ENCODE measurements around the gene SLC8A1. TPM values are rescaled to one million over a fixed set of nuclear protein-coding genes. Genes with fewer than 3 reads are reported as not detected.

The SLC8A1 gene
- total RNA-seq, 1 donor: 82.9 TPM

DNA sequence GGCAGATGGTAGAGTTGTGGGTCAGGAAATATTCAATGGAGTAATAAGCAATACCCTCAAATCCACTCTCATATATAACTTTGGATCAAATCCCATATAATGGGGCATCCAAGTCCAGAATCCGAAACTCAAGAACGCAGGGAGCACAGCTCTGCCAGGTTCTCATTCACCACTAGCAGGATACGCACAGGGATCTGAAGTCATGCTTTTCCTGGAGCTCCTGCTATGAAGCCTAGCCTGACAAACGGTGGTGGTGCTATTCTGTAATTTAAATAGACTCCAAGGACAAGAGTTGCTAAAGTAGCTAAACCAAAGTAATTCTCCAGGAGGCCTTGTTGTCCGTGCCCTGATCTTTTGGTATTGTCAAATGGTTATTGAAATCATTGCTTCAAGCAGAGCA, 264.8 kb downstream of the SLC8A1 start:
- no peak for DNase-seq (ENCODE audit: insufficient read length, low spot score, missing footprints)
- Histone ChIP-seq H3K27ac (ENCODE audit: low read depth, low read length) (no peak overlapping the region), H3K4me2 (ENCODE audit: insufficient read depth, low read length) (no peak overlapping the region), H3K4me3 (ENCODE audit: insufficient read depth, low read length) (no peak overlapping the region), H4K20me1 (ENCODE audit: insufficient read depth, low read length) (no peaks in the 10 kb centered on the region), H3K79me2 (ENCODE audit: insufficient read depth, low read length) (no peaks in the 10 kb centered on the region), H3K4me1 (ENCODE audit: insufficient read depth, low read length) (no peaks in the 10 kb centered on the region), H3K36me3 (ENCODE audit: insufficient read depth, low read length) (no peaks in the 10 kb centered on the region), H3K27me3 (ENCODE audit: insufficient read depth, low read length) (no peaks in the 10 kb centered on the region), H2AFZ (ENCODE audit: low read length) (no peak overlapping the region), H3K9me3 (ENCODE audit: low read depth, low read length) (no peaks in the 10 kb centered on the region)
- TF ChIP-seq, protein P1, sequence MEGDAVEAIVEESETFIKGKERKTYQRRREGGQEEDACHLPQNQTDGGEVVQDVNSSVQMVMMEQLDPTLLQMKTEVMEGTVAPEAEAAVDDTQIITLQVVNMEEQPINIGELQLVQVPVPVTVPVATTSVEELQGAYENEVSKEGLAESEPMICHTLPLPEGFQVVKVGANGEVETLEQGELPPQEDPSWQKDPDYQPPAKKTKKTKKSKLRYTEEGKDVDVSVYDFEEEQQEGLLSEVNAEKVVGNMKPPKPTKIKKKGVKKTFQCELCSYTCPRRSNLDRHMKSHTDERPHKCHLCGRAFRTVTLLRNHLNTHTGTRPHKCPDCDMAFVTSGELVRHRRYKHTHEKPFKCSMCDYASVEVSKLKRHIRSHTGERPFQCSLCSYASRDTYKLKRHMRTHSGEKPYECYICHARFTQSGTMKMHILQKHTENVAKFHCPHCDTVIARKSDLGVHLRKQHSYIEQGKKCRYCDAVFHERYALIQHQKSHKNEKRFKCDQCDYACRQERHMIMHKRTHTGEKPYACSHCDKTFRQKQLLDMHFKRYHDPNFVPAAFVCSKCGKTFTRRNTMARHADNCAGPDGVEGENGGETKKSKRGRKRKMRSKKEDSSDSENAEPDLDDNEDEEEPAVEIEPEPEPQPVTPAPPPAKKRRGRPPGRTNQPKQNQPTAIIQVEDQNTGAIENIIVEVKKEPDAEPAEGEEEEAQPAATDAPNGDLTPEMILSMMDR (IDR thresholded peaks at IDR 0.05; ENCODE audit: extremely low read depth, low read depth, low read length): no peak

DNA sequence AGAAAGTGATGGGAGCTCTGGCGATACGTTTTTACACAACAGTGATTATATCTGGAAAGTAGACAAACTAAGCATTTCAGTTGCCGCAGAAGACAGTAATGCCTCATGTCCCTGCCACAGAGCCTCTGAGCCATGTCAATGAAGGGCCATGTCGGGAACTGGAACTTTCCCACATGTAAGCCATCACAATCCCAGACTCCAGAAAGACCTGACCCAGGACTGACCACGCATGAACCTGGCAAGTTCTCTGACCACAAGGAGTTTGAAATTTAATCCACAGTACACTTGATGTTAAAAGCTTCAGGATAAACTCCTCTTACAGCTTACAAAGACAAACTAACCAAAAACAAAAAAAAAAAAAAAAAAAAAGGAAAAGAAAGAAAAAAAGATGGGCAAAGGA, 267.3 kb downstream of the SLC8A1 start:
- Histone ChIP-seq H2AFZ (ENCODE audit: low read length) (no peak overlapping the region), H3K4me2 (ENCODE audit: insufficient read depth, low read length) (no peak overlapping the region), H3K36me3 (ENCODE audit: insufficient read depth, low read length) (no peaks in the 10 kb centered on the region), H3K4me3 (ENCODE audit: insufficient read depth, low read length) (no peak overlapping the region), H3K27me3 (ENCODE audit: insufficient read depth, low read length) (no peaks in the 10 kb centered on the region), H3K79me2 (ENCODE audit: insufficient read depth, low read length) (no peaks in the 10 kb centered on the region), H3K4me1 (ENCODE audit: insufficient read depth, low read length) (no peaks in the 10 kb centered on the region), H3K27ac (ENCODE audit: low read depth, low read length) (no peak overlapping the region), H4K20me1 (ENCODE audit: insufficient read depth, low read length) (no peaks in the 10 kb centered on the region), H3K9me3 (ENCODE audit: low read depth, low read length) (no peaks in the 10 kb centered on the region)
- TF ChIP-seq, protein P1 (IDR thresholded peaks at IDR 0.05; ENCODE audit: extremely low read depth, low read depth, low read length): no peak
- no peak for DNase-seq (ENCODE audit: insufficient read length, low spot score, missing footprints)

DNA sequence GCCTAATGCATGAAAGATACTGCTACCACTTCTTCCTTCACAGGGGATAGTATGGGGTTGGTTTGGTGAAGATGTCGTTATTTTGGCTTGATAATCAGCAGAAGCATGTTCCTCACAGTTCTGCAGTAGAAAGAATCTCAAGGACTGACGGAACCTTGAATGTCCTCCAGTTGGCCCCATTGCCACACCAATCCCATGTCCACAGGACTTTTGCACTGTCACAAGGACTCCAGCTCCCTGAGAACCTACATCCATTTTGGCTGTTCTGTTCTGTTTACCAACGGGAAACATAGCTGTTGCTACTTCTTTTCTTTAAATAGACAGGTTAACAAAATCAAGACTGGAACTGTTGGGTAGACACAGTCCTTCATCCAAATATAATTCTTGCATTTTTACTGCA, 270.0 kb downstream of the SLC8A1 start:
- H2AFZ ChIP-seq (ENCODE audit: low read length): no peak overlapping the region
- TF ChIP-seq, protein P1 (IDR thresholded peaks at IDR 0.05; ENCODE audit: extremely low read depth, low read depth, low read length): no peak
- DNase-seq (ENCODE audit: insufficient read length, low spot score, missing footprints): no peak
- H3K4me2 ChIP-seq (ENCODE audit: insufficient read depth, low read length): no peak overlapping the region
- no peak overlapping the region for H3K4me3 ChIP-seq (ENCODE audit: insufficient read depth, low read length)
- no peaks in the 10 kb centered on the region for H3K79me2 ChIP-seq (ENCODE audit: insufficient read depth, low read length)
- peaks cover 7% of the 10 kb centered on the region for H3K36me3 ChIP-seq (ENCODE audit: insufficient read depth, low read length)
- no peaks in the 10 kb centered on the region for H4K20me1 ChIP-seq (ENCODE audit: insufficient read depth, low read length)
- H3K27ac ChIP-seq (ENCODE audit: low read depth, low read length): no peak overlapping the region
- no peaks in the 10 kb centered on the region for H3K9me3 ChIP-seq (ENCODE audit: low read depth, low read length)
- H3K4me1 ChIP-seq (ENCODE audit: insufficient read depth, low read length): peaks cover 5% of the 10 kb centered on the region
- H3K27me3 ChIP-seq (ENCODE audit: insufficient read depth, low read length): no peaks in the 10 kb centered on the region

DNA sequence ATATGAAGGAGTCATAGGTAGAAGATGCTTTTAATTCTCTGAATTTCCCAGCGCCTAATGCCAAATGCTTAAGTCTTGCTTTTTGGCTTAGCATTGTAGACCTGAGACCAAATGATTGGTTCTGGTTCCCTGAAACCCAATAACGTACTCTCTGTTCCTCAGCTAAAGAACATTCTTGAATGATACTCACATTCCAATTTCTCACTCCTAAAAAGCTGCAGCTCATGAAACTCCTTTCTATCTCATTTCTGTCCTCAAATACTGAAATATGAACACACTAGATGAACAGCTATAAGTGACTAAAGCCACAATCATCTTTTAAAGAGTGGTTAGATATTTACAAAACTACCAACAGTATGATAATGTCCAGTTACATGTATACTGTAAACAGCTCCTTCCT, 272.1 kb downstream of the SLC8A1 start:
- H3K9me3 ChIP-seq (ENCODE audit: low read depth, low read length): no peaks in the 10 kb centered on the region
- no peak overlapping the region for H3K4me2 ChIP-seq (ENCODE audit: insufficient read depth, low read length)
- no peaks in the 10 kb centered on the region for H3K79me2 ChIP-seq (ENCODE audit: insufficient read depth, low read length)
- no peaks in the 10 kb centered on the region for H3K27me3 ChIP-seq (ENCODE audit: insufficient read depth, low read length)
- H3K27ac ChIP-seq (ENCODE audit: low read depth, low read length): no peak overlapping the region
- DNase-seq (ENCODE audit: insufficient read length, low spot score, missing footprints): no peak
- H3K4me1 ChIP-seq (ENCODE audit: insufficient read depth, low read length): peaks cover 5% of the 10 kb centered on the region
- no peak overlapping the region for H3K4me3 ChIP-seq (ENCODE audit: insufficient read depth, low read length)
- TF ChIP-seq, protein P1 (IDR thresholded peaks at IDR 0.05; ENCODE audit: extremely low read depth, low read depth, low read length): no peak
- no peaks in the 10 kb centered on the region for H4K20me1 ChIP-seq (ENCODE audit: insufficient read depth, low read length)
- H3K36me3 ChIP-seq (ENCODE audit: insufficient read depth, low read length): peaks cover 7% of the 10 kb centered on the region
- no peak overlapping the region for H2AFZ ChIP-seq (ENCODE audit: low read length)

Measured in osteoblast (primary cell).